ENCODE results near the gene TNFRSF4.

The TNFRSF4 gene

GRCh38 chr1:1216770-1217620 lies 3.0 kb upstream of the TNFRSF4 start:
- Histone ChIP-seq H3K27ac (no peak overlapping the region), H3K4me1 (no peaks in the 10 kb centered on the region), H3K27me3 (peaks cover 0 to 2% of the 10 kb centered on the region in 2 donors), H3K9me3 (no peaks in the 10 kb centered on the region), H3K36me3 (peaks cover 27 to 67% (median 59%) of the 10 kb centered on the region in 3 donors), H3K4me3 (no peak overlapping the region)
- no peak for TF ChIP-seq CTCF (IDR thresholded peaks at IDR 0.05)
- DNase-seq: no peak
- intact Hi-C loops (cut with DNase I; ENCODE audit: low total_unique reads): no loop called here

GRCh38 chr1:1215881-1216605 lies 2.1 kb upstream of the TNFRSF4 start:
- no peaks in the 10 kb centered on the region for H3K9me3 ChIP-seq
- no peak for DNase-seq
- no peaks in the 10 kb centered on the region for H3K4me1 ChIP-seq
- intact Hi-C loops (cut with DNase I; ENCODE audit: low total_unique reads): no loop called here
- H3K27ac ChIP-seq: no peak overlapping the region
- no peak overlapping the region for H3K4me3 ChIP-seq
- H3K27me3 ChIP-seq: peaks cover 0 to 2% of the 10 kb centered on the region in 2 donors
- H3K36me3 ChIP-seq: peaks cover 23 to 58% (median 49%) of the 10 kb centered on the region in 3 donors
- TF ChIP-seq CTCF (IDR thresholded peaks at IDR 0.05): no peak

GRCh38 chr1:1215080-1215676 lies 1.2 kb upstream of the TNFRSF4 start:
- no peak overlapping the region for H3K27ac ChIP-seq
- H3K4me1 ChIP-seq: no peaks in the 10 kb centered on the region
- no peak overlapping the region for H3K4me3 ChIP-seq
- intact Hi-C loops (cut with DNase I; ENCODE audit: low total_unique reads): no loop called here
- H3K36me3 ChIP-seq: peaks cover 23 to 49% (median 40%) of the 10 kb centered on the region in 3 donors
- no peak for DNase-seq
- H3K27me3 ChIP-seq: peaks cover 0 to 2% of the 10 kb centered on the region in 2 donors
- no peaks in the 10 kb centered on the region for H3K9me3 ChIP-seq
- TF ChIP-seq CTCF (IDR thresholded peaks at IDR 0.05): no peak

- Histone ChIP-seq H3K27me3 (peaks cover 0 to 14% of the 10 kb centered on the region in 2 donors), H3K27ac (no peak overlapping the region), H3K4me1 (peaks cover 0 to 11% (median 9%) of the 10 kb centered on the region in 4 donors), H3K4me3 (no peak overlapping the region), H3K36me3 (peaks cover 12 to 26% (median 18%) of the 10 kb centered on the region in 3 donors), H3K9me3 (no peaks in the 10 kb centered on the region)
- TF ChIP-seq CTCF (IDR thresholded peaks at IDR 0.05): no peak
- DNase-seq: no peak
- intact Hi-C loops (cut with DNase I; ENCODE audit: low total_unique reads): no loop called here
Observed at GRCh38 chr1:1212780-1213344, 1.1 kb downstream of the TNFRSF4 start.

Measured in tibial artery (tissue), 4 donors.